ENCODE measurements around the gene PKP1. TPM values are rescaled to one million over a fixed set of nuclear protein-coding genes. Genes with fewer than 3 reads are reported as not detected.

Gene PKP1
- total RNA-seq, 2 donors from 2014 or later, result 0.77 to 1.0 TPM

- no peak for ATAC-seq
- intact Hi-C loops (cut with DNase I), result no loop called here
- no peak for DNase-seq
These were observed 8.6 kb upstream of the PKP1 start for GRCh38 chr1:201274616-201275252.

GRCh38 chr1:201275253-201275666 is 8.0 kb upstream of the PKP1 start:
- peak; percentile 84 for DNase-seq
- peak; percentile 88 to 98 for ATAC-seq
- intact Hi-C loops (cut with DNase I), result no loop called here

- no peak for ATAC-seq
- intact Hi-C loops (cut with DNase I), result no loop called here
- no peak for DNase-seq
These were observed 6.4 kb upstream of the PKP1 start for GRCh38 chr1:201276891-201277290.

GRCh38 chr1:201277441-201277840 is 5.9 kb upstream of the PKP1 start:
- ATAC-seq (no peak), DNase-seq (no peak)
- intact Hi-C loops (cut with DNase I), result no loop called here

GRCh38 chr1:201279313-201279712 is 4.0 kb upstream of the PKP1 start:
- no peak for ATAC-seq
- intact Hi-C loops (cut with DNase I), result no loop called here

GRCh38 chr1:201280884-201281283 is 2.4 kb upstream of the PKP1 start:
- intact Hi-C loops (cut with DNase I), result no loop called here
- no peak for ATAC-seq
- DNase-seq, result peak; percentile 2

More at GRCh38 chr1:201279313-201279712, 4.0 kb upstream of the PKP1 start:
- DNase-seq, result peak; percentile 40

- ATAC-seq, result no peak
- intact Hi-C loops (cut with DNase I), result no loop called here
These were observed 1.7 kb upstream of the PKP1 start for GRCh38 chr1:201281573-201281972.

GRCh38 chr1:201282216-201282615 is 1.1 kb upstream of the PKP1 start:
- intact Hi-C loops (cut with DNase I), result no loop called here
- no peak for DNase-seq
- no peak for ATAC-seq

More at GRCh38 chr1:201281573-201281972, 1.7 kb upstream of the PKP1 start:
- DNase-seq, result no peak

GRCh38 chr1:201283836-201284553 is 689 bp downstream of the PKP1 start:
- ATAC-seq, result no peak
- intact Hi-C loops (cut with DNase I), result no loop called here
- DNase-seq, result peak; percentile 17

- ATAC-seq (no peak), DNase-seq (peak; percentile 5)
- intact Hi-C loops (cut with DNase I), result no loop called here
These were observed 1.3 kb downstream of the PKP1 start for GRCh38 chr1:201284636-201285035.

GRCh38 chr1:201285846-201286245 is 2.5 kb downstream of the PKP1 start:
- DNase-seq, result no peak

GRCh38 chr1:201286445-201286844 is 3.1 kb downstream of the PKP1 start:
- ATAC-seq (no peak), DNase-seq (peak; percentile 3)
- intact Hi-C loops (cut with DNase I), result no loop called here

More at GRCh38 chr1:201285846-201286245, 2.5 kb downstream of the PKP1 start:
- intact Hi-C loops (cut with DNase I), result no loop called here
- no peak for ATAC-seq

- intact Hi-C loops (cut with DNase I), result no loop called here
- DNase-seq, result no peak
- ATAC-seq, result no peak
These were observed 4.7 kb downstream of the PKP1 start for GRCh38 chr1:201288007-201288406.

GRCh38 chr1:201288765-201289164 is 5.5 kb downstream of the PKP1 start:
- ATAC-seq, result peak in 1 of 2 donors; percentile 33
- intact Hi-C loops (cut with DNase I), result no loop called here
- no peak for DNase-seq

GRCh38 chr1:201290551-201290950 is 7.2 kb downstream of the PKP1 start:
- ATAC-seq, result no peak

GRCh38 chr1:201291916-201292315 is 8.6 kb downstream of the PKP1 start:
- no peak for ATAC-seq
- DNase-seq, result no peak
- intact Hi-C loops (cut with DNase I), result no loop called here

More at GRCh38 chr1:201290551-201290950, 7.2 kb downstream of the PKP1 start:
- intact Hi-C loops (cut with DNase I), result no loop called here
- no peak for DNase-seq

GRCh38 chr1:201294876-201295275 is 11.6 kb downstream of the PKP1 start:
- intact Hi-C loops (cut with DNase I), result no loop called here
- no peak for DNase-seq

GRCh38 chr1:201295346-201295745 is 12.0 kb downstream of the PKP1 start:
- DNase-seq (no peak), ATAC-seq (no peak)
- intact Hi-C loops (cut with DNase I), result no loop called here

More at GRCh38 chr1:201294876-201295275, 11.6 kb downstream of the PKP1 start:
- ATAC-seq, result no peak

GRCh38 chr1:201295861-201296260 is 12.6 kb downstream of the PKP1 start:
- intact Hi-C loops (cut with DNase I), result no loop called here
- DNase-seq (no peak), ATAC-seq (peak in 1 of 2 donors; percentile 81)

GRCh38 chr1:201296352-201296751 is 13.0 kb downstream of the PKP1 start:
- no peak for DNase-seq
- intact Hi-C loops (cut with DNase I), result no loop called here
- no peak for ATAC-seq

Data from left cardiac atrium (tissue), 4 donors.